Stromal cell of bone marrow (primary cell): ENCODE data around the gene IRS1.

Experiments
- DNase-seq: peaks from one replicate; pipeline ENCODE4 v3.0.0-alpha.2; 2012; ENCODE audit warnings: low read depth

The IRS1 gene

GRCh38 chr2:226756131-226756530 lies 43.5 kb downstream of the IRS1 start:
- DNase-seq, result no peak

GRCh38 chr2:226755631-226756030 lies 44.0 kb downstream of the IRS1 start:
- no peak for DNase-seq

GRCh38 chr2:226754821-226755604 lies 44.6 kb downstream of the IRS1 start:
- DNase-seq, result no peak

DNA sequence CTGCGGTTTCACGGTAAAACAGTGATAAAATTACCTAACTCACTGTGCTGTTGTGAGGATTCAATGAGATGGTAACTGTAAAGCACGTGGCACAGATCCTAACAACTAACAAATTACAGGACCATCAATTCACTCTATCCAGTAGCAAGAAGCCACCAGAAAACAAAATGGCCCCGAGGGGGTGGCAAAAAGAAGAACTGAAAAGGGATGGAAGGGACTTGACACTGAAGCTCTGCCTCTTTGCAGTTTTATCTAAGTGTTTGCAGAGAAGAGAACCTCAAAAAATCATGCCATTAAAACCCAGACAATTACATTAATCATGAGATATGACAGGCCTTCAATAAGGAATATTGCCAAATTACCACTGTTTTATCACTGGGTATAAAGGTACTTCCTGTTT lies 46.7 kb downstream of the IRS1 start:
- no peak for DNase-seq

- no peak for DNase-seq
These were observed 52.3 kb downstream of the IRS1 start for GRCh38 chr2:226747288-226747687.

DNA sequence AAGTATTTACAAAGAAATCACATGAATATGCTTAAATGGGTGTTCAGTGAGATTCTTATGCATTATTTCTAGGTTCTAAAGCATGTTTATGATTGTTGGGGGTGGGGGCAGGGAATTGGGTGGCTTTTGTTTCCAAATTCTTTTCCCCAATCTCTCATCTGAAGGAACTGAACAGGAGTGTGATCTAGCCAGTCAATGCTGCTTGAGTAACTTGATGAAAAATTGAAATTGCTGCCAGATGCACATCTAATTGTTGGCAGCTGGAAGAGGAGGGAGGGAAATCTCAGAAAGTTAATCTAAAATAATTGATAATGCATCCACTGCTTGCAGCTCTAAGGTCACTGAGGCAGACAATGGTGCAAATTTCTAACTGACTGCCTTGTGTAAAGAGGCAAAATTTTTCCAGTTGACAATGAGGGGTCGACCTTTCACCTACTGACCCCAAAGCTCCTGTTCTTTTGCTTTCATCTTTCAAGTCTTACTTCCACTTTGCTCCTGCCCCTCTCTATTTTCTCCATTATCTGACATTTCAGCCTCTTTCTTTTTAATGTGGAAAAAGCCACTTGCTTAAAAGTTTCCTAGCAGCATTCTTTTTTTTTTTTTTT lies 53.3 kb downstream of the IRS1 start:
- no peak for DNase-seq

- no peak for DNase-seq
These were observed 55.7 kb downstream of the IRS1 start for GRCh38 chr2:226743915-226744314.

- DNase-seq, result peak; percentile 74
These were observed 57.3 kb downstream of the IRS1 start for GRCh38 chr2:226742347-226742746.

GRCh38 chr2:226740039-226740648 lies 59.5 kb downstream of the IRS1 start:
- no peak for DNase-seq

DNA sequence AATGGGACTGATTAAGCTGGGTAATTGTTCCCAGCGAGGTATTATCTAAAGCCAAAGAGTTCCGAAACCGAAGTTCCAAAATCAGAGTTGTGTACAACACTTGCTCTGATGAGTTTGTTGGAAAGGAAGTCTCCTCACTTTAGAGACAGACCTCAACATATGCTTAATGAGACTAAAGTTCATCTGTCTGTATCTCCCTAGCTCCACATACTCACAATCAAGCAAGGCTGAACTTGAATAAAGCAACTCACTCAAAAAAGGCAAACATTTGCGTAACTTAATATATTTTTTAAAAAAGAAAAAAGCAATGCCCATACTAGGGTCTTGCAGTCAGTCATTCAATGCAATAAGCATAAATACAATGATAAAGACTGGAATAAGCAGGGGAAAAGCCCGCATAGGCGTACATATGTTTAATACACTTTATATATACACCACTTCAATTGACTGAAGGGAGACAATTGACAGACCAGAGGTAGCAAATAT lies 60.0 kb downstream of the IRS1 start:
- DNase-seq, result no peak

GRCh38 chr2:226738821-226739544 lies 60.6 kb downstream of the IRS1 start:
- DNase-seq, result no peak

DNA sequence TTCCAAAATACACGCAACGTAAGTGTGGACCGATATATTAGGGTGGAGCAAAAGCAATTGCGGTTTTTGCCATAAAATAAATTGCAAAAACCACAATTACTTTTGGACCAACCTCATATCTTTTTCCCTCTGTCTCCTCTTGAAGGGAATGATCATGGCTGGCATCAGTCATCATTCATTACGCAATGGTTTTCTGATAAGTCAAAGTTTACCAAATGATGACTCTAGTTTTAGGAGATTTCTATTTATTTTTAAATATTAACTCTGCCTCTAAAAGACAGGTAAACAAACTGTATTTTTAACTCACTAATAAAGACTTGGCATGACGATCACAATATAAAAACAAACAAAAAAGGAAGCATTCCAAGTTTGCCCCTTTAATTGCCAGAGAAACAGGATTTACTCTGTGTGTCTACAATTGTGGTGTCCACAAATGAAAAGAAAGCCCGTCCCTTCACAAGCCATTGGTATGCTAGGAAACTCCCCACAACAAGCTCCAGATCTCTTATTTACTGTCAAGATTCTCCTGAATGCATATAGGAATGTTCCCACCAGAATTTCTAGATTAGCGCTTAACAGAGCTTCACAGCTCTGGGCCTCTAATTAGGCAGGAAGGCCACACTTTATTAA lies 61.3 kb downstream of the IRS1 start:
- DNase-seq, result no peak

GRCh38 chr2:226736382-226736781 lies 63.2 kb downstream of the IRS1 start:
- no peak for DNase-seq

GRCh38 chr2:226733927-226734564 lies 65.6 kb downstream of the IRS1 start:
- no peak for DNase-seq

- peak; percentile 44 for DNase-seq
These were observed 66.3 kb downstream of the IRS1 start for GRCh38 chr2:226733189-226733858.

GRCh38 chr2:226732478-226733188 lies 67.0 kb downstream of the IRS1 start:
- DNase-seq, result no peak

GRCh38 chr2:226730481-226730880 lies 69.1 kb downstream of the IRS1 start:
- no peak for DNase-seq

DNA sequence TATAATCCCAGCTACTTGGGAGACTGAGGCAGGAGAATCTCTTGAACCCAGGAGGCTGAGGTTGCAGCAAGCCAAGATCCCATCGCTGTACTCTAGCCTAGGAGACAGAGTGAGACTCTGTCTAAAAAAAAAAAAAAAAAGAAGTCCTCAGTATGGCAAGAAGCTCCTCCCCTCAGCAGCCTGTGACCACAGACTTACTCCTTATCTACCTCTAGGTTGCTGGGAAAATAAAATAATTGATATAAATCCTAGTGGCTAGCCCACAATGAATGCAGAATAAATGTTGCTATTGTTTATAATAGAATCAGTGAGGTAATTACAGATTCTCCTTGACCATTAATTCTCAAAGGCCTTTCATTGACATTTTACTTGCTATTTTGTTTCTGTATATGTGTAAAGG lies 70.6 kb downstream of the IRS1 start:
- no peak for DNase-seq

GRCh38 chr2:226727251-226727650 lies 72.4 kb downstream of the IRS1 start:
- no peak for DNase-seq

DNA sequence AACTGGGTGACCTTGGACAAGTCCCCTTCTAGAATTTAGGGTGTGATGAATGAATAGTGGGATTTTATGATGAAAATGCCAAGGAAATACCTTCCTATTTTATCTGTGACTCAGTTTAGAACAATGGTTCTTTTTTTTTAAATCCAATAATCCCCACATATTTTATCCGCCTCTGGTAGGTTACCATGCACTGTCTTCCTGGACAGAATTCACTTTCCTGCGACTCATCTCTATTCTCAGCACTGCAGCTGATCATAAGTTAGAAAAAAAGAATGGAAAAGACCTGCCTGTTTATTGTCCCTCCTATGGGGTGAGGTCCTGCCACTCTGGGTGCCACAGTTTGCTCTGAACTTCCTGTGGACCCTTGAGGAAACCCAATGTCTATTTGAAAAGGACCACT lies 73.1 kb downstream of the IRS1 start:
- no peak for DNase-seq
